ENCODE data around the gene NAT16. TPM values are rescaled to one million over a fixed set of nuclear protein-coding genes. Genes with fewer than 3 reads are reported as not detected.

Gene NAT16
- total and polyA plus RNA-seq, 2 of the 13 experiments (the other 11 are each of a cell fraction or from before 2014, with no cell fraction given) = 0.04 TPM; not detected in 1

- TF ChIP-seq HMG20B (CRISPR knock-in tag; conservative IDR thresholded peaks at IDR 0.05) (no peak), ZNF770 (CRISPR knock-in tag; IDR thresholded peaks at IDR 0.05) (peak; percentile 54), ZNF414 (CRISPR knock-in tag; IDR thresholded peaks at IDR 0.05) (no peak), MBD4 (IDR thresholded peaks at IDR 0.05; ENCODE audit: borderline replicate concordance, low read length) (no peak), BRCA1 (CRISPR knock-in tag; IDR thresholded peaks at IDR 0.05) (no peak), TFAP4 (IDR thresholded peaks at IDR 0.05; ENCODE audit: borderline replicate concordance, low read depth) (peak; percentile 12; the same call in 1 of the 2 replicates), DNMT3B (CRISPR knock-in tag; conservative IDR thresholded peaks at IDR 0.05) (no peak), HNRNPH1 (optimal IDR thresholded peaks at IDR 0.05; ENCODE audit: low read depth, low read length) (no peak), KLF12 (CRISPR knock-in tag; IDR thresholded peaks at IDR 0.05; ENCODE audit: borderline replicate concordance) (no peak), HNF1B (CRISPR knock-in tag; IDR thresholded peaks at IDR 0.05) (no peak), KLF16 (CRISPR knock-in tag; IDR thresholded peaks at IDR 0.05) (0 out of 4 replicates have a peak, but pooled peaks of 1 of the 2 experiments have one; percentile 23), CHD2 (IDR thresholded peaks at IDR 0.05; ENCODE audit: low read depth, low read length) (no peak), ZBTB21 (CRISPR knock-in tag; IDR thresholded peaks at IDR 0.05) (no peak), MEIS2 (CRISPR knock-in tag; IDR thresholded peaks at IDR 0.05) (no peak)
- TF ChIP-seq, protein P1, sequence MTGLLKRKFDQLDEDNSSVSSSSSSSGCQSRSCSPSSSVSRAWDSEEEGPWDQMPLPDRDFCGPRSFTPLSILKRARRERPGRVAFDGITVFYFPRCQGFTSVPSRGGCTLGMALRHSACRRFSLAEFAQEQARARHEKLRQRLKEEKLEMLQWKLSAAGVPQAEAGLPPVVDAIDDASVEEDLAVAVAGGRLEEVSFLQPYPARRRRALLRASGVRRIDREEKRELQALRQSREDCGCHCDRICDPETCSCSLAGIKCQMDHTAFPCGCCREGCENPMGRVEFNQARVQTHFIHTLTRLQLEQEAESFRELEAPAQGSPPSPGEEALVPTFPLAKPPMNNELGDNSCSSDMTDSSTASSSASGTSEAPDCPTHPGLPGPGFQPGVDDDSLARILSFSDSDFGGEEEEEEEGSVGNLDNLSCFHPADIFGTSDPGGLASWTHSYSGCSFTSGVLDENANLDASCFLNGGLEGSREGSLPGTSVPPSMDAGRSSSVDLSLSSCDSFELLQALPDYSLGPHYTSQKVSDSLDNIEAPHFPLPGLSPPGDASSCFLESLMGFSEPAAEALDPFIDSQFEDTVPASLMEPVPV (CRISPR knock-in tag; IDR thresholded peaks at IDR 0.05) = no peak
- TF ChIP-seq, protein P2, sequence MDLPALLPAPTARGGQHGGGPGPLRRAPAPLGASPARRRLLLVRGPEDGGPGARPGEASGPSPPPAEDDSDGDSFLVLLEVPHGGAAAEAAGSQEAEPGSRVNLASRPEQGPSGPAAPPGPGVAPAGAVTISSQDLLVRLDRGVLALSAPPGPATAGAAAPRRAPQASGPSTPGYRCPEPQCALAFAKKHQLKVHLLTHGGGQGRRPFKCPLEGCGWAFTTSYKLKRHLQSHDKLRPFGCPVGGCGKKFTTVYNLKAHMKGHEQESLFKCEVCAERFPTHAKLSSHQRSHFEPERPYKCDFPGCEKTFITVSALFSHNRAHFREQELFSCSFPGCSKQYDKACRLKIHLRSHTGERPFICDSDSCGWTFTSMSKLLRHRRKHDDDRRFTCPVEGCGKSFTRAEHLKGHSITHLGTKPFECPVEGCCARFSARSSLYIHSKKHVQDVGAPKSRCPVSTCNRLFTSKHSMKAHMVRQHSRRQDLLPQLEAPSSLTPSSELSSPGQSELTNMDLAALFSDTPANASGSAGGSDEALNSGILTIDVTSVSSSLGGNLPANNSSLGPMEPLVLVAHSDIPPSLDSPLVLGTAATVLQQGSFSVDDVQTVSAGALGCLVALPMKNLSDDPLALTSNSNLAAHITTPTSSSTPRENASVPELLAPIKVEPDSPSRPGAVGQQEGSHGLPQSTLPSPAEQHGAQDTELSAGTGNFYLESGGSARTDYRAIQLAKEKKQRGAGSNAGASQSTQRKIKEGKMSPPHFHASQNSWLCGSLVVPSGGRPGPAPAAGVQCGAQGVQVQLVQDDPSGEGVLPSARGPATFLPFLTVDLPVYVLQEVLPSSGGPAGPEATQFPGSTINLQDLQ (CRISPR knock-in tag; IDR thresholded peaks at IDR 0.05) = no peak
- TF ChIP-seq, protein P3, sequence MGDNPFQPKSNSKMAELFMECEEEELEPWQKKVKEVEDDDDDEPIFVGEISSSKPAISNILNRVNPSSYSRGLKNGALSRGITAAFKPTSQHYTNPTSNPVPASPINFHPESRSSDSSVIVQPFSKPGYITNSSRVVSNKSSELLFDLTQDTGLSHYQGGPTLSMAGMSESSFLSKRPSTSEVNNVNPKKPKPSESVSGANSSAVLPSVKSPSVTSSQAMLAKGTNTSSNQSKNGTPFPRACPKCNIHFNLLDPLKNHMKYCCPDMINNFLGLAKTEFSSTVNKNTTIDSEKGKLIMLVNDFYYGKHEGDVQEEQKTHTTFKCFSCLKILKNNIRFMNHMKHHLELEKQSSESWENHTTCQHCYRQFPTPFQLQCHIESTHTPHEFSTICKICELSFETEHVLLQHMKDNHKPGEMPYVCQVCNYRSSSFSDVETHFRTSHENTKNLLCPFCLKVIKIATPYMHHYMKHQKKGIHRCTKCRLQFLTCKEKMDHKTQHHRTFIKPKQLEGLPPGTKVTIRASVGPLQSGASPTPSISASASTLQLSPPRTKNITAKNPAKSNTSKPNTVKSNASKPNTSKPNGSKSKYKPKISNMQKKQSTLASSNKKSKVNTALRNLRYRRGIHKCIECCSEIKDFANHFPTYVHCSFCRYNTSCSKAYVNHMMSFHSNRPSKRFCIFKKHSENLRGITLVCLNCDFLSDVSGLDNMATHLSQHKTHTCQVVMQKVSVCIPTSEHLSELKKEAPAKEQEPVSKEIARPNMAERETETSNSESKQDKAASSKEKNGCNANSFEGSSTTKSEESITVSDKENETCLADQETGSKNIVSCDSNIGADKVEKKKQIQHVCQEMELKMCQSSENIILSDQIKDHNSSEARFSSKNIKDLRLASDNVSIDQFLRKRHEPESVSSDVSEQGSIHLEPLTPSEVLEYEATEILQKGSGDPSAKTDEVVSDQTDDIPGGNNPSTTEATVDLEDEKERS (CRISPR knock-in tag; IDR thresholded peaks at IDR 0.05) = no peak
These were observed 40.2 kb upstream of the NAT16 start (continued) for GRCh38 chr7:101220295-101220694.
